HG02623 (cell line): ENCODE results near the gene PTPN9.
"Not testable (repeated sequence)": the region's sequence is repeated elsewhere in the genome, so short reads cannot be mapped to it uniquely, and the experiment has no call there.

ENCODE experiments used
- ATAC-seq: cut with Tn5 transposase; IDR thresholded peaks from one replicate; pipeline ENCODE4 v1.9.1; 2021; ENCODE audit warnings: moderate library complexity; ENCODE audit not compliant: unreplicated experiment

PTPN9 gene

DNA sequence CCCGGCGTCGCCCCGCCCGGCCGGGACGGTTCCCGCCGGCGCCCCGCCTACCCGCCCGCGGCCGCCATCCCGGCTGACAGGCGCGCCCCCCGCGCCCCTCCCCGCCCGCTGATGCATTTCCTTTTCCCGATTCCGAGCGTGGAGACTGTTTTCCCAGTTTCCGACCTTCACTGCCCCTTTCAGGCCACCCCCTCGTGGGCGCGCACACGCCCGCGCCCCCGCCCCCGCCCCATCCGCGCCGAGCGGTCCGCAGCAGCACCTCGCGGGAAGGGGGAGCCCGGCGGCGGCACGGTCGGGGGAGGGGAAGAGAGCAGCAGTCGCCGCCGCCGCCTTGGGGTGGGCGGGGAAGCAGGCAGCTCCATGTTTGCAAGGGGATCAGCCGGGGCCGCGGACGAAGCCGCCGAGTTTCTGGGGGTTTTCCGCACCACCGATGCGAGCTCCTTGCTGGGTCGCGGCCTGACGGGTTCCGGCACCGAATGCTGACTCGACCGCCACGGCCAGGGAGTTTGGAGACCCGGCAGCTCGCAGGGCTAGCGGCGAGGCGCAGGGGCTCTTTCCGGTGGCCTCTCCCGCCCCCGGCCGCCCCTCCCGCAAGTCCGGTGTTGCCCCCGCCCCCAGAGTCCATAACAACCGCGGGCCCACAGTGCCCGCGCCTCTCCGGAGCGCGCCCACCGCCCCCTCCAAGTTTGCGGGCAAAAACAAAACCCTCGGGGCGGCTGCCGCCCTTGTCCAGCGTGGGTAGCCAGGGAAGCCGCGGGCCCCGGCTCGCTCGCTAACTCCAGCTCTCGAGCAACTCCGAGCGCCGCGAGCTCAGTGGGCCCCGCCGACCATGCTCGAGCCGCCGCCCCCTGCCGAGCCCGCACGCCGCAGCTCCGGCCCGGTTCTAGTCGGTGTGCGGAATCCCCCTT, 124.4 kb downstream of the PTPN9 start:
- no peak for ATAC-seq

DNA sequence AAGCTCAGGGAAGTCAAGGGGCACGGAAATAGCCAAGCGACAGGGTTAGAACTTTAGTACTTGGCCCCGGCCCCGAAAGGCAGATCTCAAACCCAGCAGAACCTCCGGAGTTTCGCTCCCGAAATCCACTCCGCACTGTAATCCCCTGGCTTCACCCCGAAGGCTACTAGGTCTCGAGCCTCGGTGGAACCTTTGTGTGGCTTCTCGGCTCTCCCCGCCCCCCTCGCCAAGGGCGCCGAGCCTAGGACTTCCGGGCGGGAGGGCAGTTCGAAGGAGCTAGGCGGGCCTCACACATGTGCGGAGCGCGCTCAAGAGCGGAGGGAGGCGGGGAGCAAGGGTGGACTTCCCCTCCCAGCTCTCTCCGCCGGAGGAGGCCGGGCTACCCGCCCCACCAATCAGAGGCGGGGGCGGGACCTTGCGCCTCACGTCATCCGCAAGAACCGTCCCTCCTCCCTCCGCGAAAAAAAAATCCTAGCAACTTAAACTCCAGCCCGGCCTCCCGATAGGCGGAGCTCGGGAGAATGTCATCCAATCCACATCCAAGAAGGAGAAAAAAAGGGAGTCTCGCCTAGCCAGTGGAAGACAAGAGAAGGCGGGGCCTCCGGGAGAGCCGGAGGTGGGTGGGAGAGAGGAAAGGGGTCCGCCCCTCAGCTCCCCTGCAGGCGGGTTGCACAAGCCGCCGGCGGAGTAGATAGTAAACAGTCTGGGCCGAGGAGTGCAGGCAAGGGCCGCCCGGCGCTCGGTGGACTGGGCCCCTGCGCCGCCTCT, 125.2 kb downstream of the PTPN9 start:
- peak; percentile 30 for ATAC-seq

- ATAC-seq = no peak
These were observed 126.0 kb downstream of the PTPN9 start for GRCh38 chr15:75452865-75453702.

- ATAC-seq = no peak
These were observed 126.7 kb downstream of the PTPN9 start for GRCh38 chr15:75452364-75452864.

DNA sequence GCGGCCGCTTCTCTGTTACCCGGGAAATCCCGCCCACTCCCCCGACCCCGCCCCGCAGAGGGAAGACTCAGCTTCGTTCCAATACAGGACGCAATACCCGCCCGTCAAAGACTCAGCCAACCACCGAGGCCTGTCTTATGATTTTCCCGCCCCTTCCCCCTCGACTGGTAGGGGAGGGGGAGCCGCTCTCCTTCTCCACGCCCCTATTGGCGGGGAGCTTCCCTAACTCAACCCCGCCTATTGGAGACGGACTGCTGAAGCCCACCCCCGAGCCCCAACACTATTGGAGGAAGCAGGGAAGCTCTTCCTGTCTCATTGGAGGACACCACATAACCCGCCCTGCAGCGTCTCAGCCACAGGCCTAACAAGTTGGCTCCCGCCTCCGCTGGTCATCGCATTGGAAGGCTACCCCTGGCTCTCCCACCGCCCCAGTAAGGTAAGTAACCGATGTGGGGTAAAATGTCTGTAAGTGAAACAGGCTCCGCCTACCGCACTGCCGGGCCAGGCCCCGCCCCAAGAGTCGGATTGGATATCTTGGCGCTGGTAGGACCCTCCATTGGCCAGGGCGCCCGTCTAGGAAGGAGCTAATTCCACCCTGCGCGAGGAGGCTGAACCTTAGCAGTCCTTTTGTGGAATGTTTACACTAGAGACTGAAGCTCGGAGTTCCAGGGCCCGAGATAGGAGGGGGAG, 127.3 kb downstream of the PTPN9 start, which contains the start of gene SIN3A:
Gene SIN3A, minus strand, starts transcription at position 17 of the 690 bp plus-strand sequence. CDS start 21,315 bp downstream, outside the sequence.
- peak; percentile 39 for ATAC-seq

DNA sequence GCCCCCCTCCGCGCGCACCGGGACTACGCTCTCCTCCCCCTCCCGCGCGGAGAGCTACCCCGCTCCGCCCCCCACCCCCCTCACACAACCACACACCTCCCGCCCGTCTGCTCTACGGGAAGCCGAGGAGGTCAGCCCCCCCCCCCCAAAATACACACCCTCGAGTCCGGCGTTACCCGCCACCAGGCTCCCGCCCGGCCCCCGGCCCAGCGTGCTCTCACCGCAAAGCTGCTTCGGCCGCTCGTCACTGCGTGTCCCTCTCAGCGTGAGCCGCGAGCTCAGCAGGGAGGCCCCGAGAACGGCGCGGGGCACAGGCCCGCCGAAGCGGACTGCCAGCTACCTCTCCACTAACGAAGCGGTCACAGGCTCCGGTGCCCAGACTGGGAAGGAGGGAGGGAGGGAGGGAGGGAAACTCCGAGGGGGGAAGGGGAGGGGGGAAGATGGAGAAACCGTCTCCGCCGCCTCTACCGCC, 127.9 kb downstream of the PTPN9 start:
- no peak for ATAC-seq

GRCh38 chr15:75450307-75451201, 128.6 kb downstream of the PTPN9 start:
- ATAC-seq = peak; percentile 15

- no peak for ATAC-seq
These were observed 129.4 kb downstream of the PTPN9 start for GRCh38 chr15:75449585-75450306.

DNA sequence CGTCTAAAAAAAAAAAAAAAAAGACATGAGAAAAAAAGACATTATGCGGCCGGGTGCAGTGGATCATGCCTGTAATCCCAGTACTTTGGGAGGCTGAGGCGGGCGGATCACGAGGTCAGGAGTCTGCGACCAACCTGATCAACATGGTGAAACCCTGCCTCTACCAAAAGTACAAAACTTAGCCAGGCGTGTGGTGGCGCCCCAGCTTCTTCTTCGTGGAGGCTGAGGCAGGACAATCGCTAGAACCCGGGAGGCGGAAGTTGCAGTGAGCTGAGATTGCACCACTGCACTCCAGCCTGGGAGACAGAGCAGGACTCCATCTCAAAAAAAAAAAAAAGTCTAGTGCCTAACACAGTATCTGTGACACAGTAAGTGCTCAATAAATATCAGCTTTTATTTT, 130.9 kb downstream of the PTPN9 start:
- ATAC-seq = not testable (repeated sequence)

- ATAC-seq = no peak
These were observed 133.0 kb downstream of the PTPN9 start for GRCh38 chr15:75446151-75446550.

GRCh38 chr15:75445324-75445723, 133.8 kb downstream of the PTPN9 start:
- not testable (repeated sequence) for ATAC-seq

DNA sequence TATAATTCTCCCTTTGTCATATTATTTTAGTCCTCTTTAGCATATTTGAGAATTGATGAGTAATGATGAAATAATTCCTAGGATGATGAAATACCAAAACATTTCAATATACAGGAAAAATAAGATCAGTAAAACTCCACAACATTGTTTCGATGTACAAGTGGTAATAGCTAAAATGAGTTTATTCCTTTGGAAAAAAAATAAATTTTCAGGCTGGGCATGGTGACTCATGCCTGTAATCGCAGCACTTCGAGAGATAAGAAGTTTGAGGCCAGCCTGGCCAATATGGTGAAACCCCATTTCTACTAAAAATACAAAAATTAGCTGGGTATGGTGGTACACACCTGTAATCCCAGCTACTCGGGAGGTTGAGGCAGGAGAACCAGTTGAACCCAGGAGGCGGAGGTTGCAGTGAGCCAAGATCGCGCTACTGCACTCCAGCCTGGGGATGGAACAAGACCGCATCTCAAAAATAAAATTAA, 135.1 kb downstream of the PTPN9 start:
- ATAC-seq = not testable (repeated sequence)

GRCh38 chr15:75437721-75438120, 141.4 kb downstream of the PTPN9 start:
- ATAC-seq = no peak

- ATAC-seq = no peak
These were observed 142.2 kb downstream of the PTPN9 start for GRCh38 chr15:75436881-75437280.

- no peak for ATAC-seq
These were observed 147.4 kb downstream of the PTPN9 start for GRCh38 chr15:75431682-75432081.

DNA sequence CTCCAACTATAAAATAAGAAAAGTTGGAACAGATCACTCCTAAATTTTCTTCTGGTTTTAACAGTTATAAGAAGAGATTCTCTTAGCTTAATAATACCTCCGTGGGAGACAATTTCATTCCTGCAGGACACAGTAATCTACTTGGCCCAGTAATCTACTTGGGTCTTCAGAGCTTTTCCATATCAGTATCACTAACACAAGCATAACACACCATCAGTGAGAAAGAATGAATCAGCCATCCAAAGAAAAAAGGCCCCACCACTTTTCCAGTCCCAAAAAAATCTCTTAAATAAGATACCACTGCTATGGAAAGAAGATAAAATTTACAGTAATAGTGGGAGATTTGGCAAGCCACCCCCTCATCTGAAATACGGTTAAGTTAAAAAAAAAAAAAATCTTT, 147.8 kb downstream of the PTPN9 start:
- no peak for ATAC-seq

DNA sequence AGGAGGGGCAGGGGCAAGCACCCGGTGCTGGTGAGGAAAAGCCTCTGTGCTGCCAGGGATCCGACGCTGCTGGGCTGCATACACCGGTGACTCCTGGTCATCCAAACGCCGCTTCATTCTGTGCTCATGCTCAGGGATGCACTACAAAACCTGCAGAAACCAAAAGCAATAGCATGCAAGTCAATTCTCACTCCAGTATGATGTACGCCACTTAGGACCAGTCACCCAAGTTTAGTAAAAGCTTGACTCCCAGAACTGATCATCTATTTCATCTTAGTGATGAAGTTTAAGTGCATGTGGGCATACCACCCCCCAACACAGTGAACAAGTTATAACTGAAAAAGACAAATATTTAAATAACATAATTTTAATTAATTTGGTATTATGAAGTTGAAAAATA, 148.9 kb downstream of the PTPN9 start:
- no peak for ATAC-seq

GRCh38 chr15:75428152-75428551, 151.0 kb downstream of the PTPN9 start:
- ATAC-seq = no peak
